Fibroblast of mammary gland (primary cell): Measurements from ENCODE around the gene NFIA.

ENCODE experiments used
- DNase-seq: peaks from one replicate; pipeline ENCODE4 v3.0.0-alpha.2; 2010; ENCODE audit warnings: low read depth
- H3K4me3 ChIP-seq: 2 replicates; pipeline ENCODE4 v1.5.1; 2011; ENCODE audit warnings: low read depth, mild to moderate bottlenecking, low read length, moderate library complexity; ENCODE audit not compliant: control insufficient read depth
- TF ChIP-seq, protein P1 (sequence below): conservative IDR thresholded peaks from 2 replicates; pipeline ENCODE4 v1.5.1; 2011; ENCODE audit warnings: low read depth, low read length, inconsistent platforms; ENCODE audit not compliant: control insufficient read depth, insufficient read depth

The NFIA gene

DNA sequence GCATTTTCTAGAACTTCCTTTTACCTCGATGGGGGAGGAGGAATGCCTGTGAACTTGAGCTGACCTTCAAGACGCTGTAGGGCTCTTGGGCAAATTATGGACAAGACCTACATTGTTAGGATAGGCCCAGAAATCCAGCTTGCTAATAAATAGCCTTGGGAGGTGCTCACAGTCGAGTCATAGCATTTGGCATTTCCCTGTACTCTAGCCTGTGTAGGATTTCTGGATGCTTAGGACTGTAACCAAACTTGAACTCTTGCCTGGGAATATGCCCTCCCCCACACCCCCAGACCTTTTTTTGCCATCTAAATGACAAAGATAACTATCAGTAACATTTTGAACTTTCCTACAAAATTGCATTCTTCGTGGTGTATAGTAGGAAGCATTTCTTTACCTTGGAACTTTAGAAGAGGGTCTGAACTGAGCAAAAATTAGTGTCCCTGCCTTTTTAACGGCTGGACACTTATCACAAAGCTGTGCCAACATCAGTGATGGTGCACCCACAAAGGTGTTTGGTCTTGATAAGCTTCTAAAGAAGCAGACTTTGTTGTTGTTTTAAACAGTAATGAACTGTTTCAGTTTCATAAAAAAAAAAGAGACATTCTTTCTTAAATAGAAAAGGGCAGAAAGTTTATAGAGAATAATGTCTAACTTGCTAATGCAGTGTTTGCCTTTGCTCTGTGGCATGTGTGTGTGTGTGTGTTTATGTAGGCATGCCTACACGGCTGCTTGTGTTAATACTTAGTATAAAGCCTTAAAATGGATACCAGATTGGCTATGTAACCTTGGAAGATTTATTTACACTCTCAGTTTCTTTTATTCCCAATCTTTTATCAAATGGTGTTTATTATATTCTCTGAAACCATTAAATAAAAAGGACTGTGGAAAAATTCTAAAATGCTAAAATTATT lies 88.2 kb downstream of the NFIA start:
- TF ChIP-seq, protein P1, sequence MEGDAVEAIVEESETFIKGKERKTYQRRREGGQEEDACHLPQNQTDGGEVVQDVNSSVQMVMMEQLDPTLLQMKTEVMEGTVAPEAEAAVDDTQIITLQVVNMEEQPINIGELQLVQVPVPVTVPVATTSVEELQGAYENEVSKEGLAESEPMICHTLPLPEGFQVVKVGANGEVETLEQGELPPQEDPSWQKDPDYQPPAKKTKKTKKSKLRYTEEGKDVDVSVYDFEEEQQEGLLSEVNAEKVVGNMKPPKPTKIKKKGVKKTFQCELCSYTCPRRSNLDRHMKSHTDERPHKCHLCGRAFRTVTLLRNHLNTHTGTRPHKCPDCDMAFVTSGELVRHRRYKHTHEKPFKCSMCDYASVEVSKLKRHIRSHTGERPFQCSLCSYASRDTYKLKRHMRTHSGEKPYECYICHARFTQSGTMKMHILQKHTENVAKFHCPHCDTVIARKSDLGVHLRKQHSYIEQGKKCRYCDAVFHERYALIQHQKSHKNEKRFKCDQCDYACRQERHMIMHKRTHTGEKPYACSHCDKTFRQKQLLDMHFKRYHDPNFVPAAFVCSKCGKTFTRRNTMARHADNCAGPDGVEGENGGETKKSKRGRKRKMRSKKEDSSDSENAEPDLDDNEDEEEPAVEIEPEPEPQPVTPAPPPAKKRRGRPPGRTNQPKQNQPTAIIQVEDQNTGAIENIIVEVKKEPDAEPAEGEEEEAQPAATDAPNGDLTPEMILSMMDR = no peak
- H3K4me3 ChIP-seq = no peak overlapping the region
- peak; percentile 57 for DNase-seq

DNA sequence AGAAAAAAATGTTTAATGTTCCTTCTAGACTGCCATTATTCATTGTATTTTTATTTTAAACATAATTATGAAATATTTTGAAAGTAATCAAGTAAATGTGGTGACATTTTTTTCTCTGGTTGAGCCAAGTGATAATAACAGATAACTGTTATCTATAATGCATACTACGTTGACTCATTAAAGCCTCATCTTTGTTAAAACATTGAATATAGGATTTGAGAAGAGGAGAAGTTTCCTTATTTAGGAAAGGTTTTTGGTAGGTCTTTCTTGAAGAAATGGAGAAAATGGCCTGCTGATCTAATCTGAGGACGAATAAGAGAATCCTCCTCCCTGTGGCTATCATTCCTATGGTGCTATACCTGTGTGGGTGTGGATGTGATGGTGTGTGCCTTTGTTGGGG lies 89.0 kb downstream of the NFIA start:
- TF ChIP-seq, protein P1 = no peak
- DNase-seq = no peak
- no peak overlapping the region for H3K4me3 ChIP-seq

DNA sequence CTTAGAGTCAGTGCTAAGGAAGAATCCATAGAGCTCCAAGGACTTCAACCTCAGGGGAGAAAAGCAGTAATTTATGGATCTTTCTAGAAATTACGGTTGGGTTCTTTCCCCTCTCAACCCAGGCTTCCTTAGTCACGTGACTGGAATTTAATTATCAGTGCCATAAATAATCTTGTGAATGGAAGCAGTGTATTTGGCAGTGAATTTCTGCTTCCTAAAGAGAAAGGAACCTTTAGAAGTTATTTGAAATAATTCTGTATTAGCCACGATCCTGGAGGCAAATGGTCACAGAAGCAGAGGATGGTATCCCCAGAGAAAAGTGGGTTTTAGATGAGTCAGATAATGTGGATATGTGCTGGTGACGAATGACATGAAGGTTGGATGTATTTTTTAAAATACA lies 89.6 kb downstream of the NFIA start:
- TF ChIP-seq, protein P1 = no peak
- peak; percentile 65 for DNase-seq
- no peak overlapping the region for H3K4me3 ChIP-seq

DNA sequence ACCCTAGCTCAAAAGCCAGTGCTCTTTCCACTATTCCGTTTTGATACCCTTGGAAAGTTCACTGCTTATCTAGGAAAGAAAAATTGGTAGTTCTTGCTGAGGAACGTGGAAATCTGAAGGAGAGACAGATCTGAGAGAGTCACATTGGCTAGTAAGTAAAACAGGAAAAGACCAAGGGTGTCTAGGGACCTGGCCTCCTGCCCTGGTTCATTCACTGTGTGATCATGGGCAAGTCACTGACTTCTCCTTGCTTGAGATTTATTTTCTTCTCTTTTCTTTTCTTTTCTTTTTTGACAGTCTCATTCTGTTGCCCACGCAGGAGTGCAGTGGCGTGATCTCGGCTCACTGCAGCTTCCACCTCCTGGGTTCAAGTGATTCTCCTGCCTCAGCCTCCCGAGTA lies 90.8 kb downstream of the NFIA start:
- H3K4me3 ChIP-seq = no peak overlapping the region
- DNase-seq = peak; percentile 29
- TF ChIP-seq, protein P1 = no peak

DNA sequence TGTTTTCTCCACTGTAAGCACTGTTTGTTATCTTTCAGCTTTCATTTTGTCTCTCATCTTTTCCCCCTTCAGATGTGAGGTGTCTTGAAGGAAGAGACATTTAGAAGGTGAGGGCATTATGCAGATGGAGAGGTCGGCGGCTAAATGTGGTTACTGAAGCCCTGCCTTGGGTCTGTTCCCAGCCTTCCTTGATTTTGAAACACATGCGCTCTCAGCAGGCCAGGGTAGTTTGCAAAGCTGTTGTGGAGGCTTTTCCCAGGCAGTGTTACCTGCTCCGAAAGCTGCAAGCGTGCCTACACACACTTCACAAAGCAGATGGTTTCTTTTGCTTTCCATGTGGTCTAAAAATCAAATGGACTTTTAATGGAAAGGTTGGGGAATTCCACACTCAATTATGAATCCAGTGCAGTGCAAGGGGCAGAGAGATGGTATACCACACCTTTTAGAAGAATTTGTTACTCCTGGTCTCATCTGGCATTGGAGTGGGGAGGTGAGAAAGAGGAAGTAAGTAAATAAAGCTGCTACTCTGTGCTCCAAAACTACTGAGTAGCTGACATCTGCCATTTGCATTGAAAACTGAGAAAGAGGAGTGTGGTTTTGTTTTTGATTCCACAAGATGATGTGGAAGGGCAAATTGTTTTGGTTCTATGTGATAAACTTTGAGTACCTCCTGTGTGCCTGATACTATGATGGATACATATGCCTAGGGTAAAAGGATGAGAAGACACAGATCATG lies 91.9 kb downstream of the NFIA start:
- DNase-seq = no peak
- TF ChIP-seq, protein P1 = no peak
- H3K4me3 ChIP-seq = no peak overlapping the region

DNA sequence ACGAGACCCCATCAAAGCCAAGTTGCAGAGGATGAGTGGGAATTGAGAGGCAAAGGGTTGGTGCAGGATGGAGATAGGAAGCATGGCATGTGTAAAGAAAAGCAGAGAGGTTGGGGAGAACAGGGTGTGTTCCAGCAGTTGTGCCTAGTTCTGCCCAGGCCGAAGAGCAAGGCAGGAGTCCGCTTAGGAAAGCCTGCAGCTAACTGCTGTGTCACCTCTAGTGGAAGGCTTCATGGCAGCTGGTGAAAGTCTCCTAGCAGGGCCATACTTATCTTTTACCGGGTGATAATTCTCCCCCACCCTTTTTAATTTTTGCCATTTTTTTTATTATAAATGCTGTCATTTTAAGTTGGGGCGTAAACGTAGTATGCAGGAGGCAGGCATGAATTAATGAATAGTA lies 93.6 kb downstream of the NFIA start:
- no peak overlapping the region for H3K4me3 ChIP-seq
- TF ChIP-seq, protein P1 = no peak
- DNase-seq = no peak
